Measurements from ENCODE around the gene SNX18. TPM values are rescaled to one million over a fixed set of nuclear protein-coding genes. Genes with fewer than 3 reads are reported as not detected.

The SNX18 gene
- total RNA-seq, 4 donors from 2014 or later: 26.3 to 36.3 (median 30.6) TPM

DNA sequence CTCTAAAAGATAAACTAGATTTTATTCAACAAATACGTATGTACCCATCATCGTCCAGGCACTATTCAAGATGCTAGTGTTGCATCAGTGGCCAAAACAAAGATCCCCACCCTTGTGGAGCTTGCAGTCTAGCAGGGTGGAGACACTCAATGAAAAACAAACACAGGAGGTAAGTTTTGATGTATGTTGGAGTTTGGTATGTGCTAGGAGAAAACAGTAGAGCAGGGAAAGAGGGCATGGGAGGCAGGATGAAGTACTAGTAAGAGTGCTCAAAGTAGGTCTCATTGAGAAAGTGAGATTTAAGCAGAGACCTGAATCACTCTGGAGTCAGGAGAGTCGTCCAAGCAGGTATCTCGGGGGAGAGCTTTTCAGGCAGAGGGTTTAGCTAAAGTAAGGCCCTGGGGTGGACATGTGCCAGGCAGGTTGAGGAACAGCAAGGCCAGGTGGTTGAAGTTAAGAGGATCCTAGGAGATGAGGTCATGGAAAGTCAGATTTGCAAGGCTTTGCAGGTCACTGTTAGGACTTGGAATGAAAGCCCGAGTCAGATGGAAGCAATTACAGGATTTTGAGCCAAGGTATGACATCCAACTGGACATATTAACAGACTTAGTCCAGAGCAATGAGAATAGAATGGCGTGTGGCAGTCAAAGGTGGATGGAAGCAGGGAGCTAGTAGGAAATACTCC is 9.2 kb downstream of the SNX18 start:
- peak overlapping the region in 1 of 4 donors; percentile 25 for H3K27ac ChIP-seq
- no peaks in the 10 kb centered on the region for H3K9me3 ChIP-seq
- intact Hi-C loops (cut with DNase I): no loop called here
- H3K4me1 ChIP-seq: peaks cover 18 to 90% (median 44%) of the 10 kb centered on the region in 3 donors
- no peaks in the 10 kb centered on the region for H3K27me3 ChIP-seq
- H3K36me3 ChIP-seq: no peaks in the 10 kb centered on the region
- no peak for DNase-seq
- TF ChIP-seq POLR2A (IDR thresholded peaks at IDR 0.05): no peak
- TF ChIP-seq, protein P1, sequence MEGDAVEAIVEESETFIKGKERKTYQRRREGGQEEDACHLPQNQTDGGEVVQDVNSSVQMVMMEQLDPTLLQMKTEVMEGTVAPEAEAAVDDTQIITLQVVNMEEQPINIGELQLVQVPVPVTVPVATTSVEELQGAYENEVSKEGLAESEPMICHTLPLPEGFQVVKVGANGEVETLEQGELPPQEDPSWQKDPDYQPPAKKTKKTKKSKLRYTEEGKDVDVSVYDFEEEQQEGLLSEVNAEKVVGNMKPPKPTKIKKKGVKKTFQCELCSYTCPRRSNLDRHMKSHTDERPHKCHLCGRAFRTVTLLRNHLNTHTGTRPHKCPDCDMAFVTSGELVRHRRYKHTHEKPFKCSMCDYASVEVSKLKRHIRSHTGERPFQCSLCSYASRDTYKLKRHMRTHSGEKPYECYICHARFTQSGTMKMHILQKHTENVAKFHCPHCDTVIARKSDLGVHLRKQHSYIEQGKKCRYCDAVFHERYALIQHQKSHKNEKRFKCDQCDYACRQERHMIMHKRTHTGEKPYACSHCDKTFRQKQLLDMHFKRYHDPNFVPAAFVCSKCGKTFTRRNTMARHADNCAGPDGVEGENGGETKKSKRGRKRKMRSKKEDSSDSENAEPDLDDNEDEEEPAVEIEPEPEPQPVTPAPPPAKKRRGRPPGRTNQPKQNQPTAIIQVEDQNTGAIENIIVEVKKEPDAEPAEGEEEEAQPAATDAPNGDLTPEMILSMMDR (IDR thresholded peaks at IDR 0.05): no peak
- no peak overlapping the region for H3K4me3 ChIP-seq
- WGBS, 2 donors: 79% methylated on average over 6 of the region's 6 CpGs

DNA sequence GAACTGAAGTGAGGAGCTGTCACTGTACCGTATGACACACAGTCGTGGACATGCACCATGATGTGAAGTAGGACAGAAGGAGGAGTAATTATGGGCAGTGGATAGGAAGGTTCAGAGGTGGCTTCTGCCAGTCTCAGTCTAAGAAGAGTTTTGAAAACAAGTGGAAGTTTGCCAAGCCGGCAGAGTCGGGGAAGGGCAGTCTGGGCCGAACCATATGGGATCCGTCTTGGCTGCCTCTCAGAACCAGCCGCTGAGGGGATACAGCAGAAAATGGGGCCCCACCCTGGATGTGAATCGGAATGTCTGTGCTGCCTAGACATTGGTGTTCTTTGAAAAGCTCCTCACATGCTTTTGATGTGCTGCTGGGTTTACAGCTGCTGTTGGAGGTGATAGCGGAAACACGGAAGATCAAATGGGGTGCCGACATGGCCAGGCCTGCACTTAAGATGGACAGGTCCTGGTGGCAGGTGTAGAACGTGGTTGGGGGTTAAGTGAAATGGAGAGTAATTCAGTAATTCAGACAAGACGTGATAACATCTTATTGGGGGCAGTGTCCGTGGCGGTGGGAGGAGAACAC is 11.2 kb downstream of the SNX18 start:
- Histone ChIP-seq H3K36me3 (no peaks in the 10 kb centered on the region), H3K27ac (no peak overlapping the region), H3K27me3 (no peaks in the 10 kb centered on the region), H3K9me3 (no peaks in the 10 kb centered on the region), H3K4me1 (peaks cover 13 to 86% (median 39%) of the 10 kb centered on the region in 3 donors), H3K4me3 (peak overlapping the region in 1 of 4 donors; percentile 24)
- WGBS, 2 donors: 84 to 87% methylated on average over 15 of the region's 15 CpGs
- intact Hi-C loops (cut with DNase I): no loop called here
- TF ChIP-seq POLR2A (IDR thresholded peaks at IDR 0.05): no peak
- TF ChIP-seq, protein P1 (IDR thresholded peaks at IDR 0.05): no peak
- DNase-seq: no peak

DNA sequence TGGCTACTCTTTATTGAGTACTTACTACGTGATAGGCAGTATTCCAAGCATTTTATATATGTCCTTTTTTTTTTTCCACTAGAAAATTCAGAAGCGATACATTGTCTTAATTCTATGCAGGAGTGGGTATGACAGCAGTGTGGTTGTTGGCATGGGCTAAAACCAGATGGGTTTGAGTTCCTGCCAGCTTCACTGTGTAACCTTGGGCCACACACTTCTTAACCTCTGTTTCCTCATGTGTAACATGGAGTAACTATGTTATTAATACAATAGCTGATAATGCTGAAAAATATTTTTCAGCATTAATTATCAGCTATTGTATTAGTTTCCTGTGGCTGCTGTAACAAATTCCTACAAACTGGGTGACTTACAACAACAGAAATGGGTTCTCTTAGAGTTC is 12.0 kb downstream of the SNX18 start:
- intact Hi-C loops (cut with DNase I): no loop called here
- 76 to 80% methylated on average over 2 of the region's 2 CpGs for WGBS, 2 donors

DNA sequence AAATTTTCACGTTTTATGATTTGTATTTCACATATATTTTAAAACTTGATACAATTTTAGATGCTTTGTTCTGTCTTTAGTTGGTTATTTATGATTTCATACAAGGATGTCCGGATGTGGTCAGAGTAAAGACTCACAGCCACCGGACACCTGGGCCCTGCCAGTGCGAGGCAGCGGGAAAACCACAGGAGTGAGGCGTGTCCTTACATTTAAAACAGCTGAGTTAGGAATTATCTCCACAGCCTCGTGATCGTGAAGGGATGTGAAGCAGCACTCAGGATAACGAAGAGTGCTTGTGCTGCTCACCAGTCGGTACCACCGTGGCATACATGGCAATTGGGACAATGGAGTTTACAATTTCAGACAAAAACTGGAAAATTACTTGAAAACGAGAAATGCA is 14.0 kb downstream of the SNX18 start:
- TF ChIP-seq, protein P1 (IDR thresholded peaks at IDR 0.05): no peak
- no peak for TF ChIP-seq POLR2A (IDR thresholded peaks at IDR 0.05)
- DNase-seq: no peak
- Histone ChIP-seq H3K36me3 (no peaks in the 10 kb centered on the region), H3K27ac (no peak overlapping the region), H3K4me1 (peaks cover 9 to 85% (median 39%) of the 10 kb centered on the region in 3 donors), H3K27me3 (no peaks in the 10 kb centered on the region), H3K4me3 (no peak overlapping the region), H3K9me3 (no peaks in the 10 kb centered on the region)
- intact Hi-C loops (cut with DNase I): no loop called here
- WGBS, 2 donors: 63 to 74% methylated on average over 12 of the region's 12 CpGs

More for the DNA sequence above, 12.0 kb downstream of the SNX18 start:
- Histone ChIP-seq H3K4me3 (no peak overlapping the region), H3K36me3 (no peaks in the 10 kb centered on the region), H3K27ac (no peak overlapping the region), H3K9me3 (no peaks in the 10 kb centered on the region), H3K4me1 (peaks cover 14 to 86% (median 42%) of the 10 kb centered on the region in 3 donors), H3K27me3 (no peaks in the 10 kb centered on the region)
- no peak for DNase-seq
- TF ChIP-seq, protein P1 (IDR thresholded peaks at IDR 0.05): no peak
- TF ChIP-seq POLR2A (IDR thresholded peaks at IDR 0.05): no peak

DNA sequence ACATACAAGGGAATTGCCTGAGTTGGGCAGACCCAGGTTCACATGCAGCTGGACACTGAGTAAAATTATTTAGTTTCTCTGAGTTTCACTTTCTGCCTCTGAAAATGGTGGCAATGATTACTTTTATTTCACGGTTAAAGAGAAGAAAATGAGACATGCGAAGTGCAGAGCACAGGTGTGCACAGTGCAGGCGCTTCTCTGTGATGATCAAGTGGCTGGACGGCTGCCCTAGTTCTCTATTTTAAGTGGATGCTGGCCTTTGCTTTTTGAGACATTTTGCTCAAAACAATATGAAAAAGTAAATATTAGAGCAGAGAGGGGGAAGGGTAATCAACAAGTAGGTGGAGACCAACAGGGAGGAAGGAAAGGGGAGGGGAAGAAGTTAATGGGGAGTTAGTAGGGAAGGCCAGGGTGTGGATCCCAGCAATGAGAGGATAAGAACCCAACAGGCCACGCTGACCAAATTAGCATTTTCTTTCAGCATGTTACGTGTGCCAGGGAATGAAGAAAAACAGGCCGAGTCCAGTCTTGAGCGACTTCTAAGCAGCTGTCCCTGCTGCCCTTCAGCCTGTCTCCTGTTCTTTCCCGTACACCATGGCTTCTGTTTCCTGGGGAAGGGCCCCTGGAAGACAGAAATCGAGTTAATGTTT is 16.1 kb downstream of the SNX18 start:
- H3K27me3 ChIP-seq: no peaks in the 10 kb centered on the region
- WGBS, 2 donors: 51 to 53% methylated on average over 10 of the region's 10 CpGs
- peak overlapping the region in 1 of 4 donors; percentile 13 for H3K4me3 ChIP-seq
- no peaks in the 10 kb centered on the region for H3K9me3 ChIP-seq
- peak overlapping the region; percentile 8 to 84 (median 76) for H3K27ac ChIP-seq
- DNase-seq: no peak
- no peaks in the 10 kb centered on the region for H3K36me3 ChIP-seq
- H3K4me1 ChIP-seq: peaks cover 15 to 70% (median 37%) of the 10 kb centered on the region in 3 donors
- TF ChIP-seq, protein P1 (IDR thresholded peaks at IDR 0.05): no peak
- TF ChIP-seq POLR2A (IDR thresholded peaks at IDR 0.05): no peak
- intact Hi-C loops (cut with DNase I): no loop called here

All from esophagus squamous epithelium (tissue), 5 donors.